ENCODE measurements around the gene AUP1.

AUP1 gene

DNA sequence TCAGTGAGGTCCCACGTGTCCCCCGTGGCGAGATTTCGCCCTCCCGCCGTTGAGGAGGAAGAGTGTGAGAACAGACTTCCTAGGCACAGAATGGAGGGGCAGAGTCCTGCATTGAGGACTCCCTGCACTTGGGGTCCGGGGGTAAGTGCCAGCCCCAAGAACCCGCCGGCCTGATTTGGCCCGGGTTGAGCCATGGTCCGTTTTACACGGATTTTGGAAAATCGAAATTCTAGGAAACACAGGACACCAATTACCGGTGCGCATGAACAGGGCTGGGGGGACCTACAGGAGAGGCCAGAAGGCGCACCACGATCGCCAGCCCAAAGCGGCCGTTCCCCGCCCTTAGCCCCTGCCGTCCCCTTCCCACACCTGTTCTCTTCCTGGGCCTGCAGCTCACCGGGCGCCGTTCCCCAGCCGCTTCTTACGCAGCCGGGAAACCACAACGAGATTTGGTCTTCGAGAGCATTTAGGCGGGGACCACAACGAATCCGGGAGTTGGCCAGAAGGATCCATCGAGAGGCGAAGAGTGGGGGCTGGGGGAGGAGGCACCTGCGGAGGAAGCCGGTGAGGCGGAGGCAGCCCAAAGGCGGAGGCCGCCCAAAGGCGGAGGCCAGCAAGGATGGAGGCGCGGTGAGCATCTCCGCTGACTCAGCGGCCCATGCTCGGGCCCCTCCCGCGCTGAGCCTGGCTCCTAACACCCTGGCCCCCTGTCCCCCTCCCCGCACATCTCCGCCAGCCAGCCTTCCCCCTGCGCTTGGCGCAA is 15.7 kb downstream of the AUP1 start:
- no peak for DNase-seq (ENCODE audit: low spot score)

DNA sequence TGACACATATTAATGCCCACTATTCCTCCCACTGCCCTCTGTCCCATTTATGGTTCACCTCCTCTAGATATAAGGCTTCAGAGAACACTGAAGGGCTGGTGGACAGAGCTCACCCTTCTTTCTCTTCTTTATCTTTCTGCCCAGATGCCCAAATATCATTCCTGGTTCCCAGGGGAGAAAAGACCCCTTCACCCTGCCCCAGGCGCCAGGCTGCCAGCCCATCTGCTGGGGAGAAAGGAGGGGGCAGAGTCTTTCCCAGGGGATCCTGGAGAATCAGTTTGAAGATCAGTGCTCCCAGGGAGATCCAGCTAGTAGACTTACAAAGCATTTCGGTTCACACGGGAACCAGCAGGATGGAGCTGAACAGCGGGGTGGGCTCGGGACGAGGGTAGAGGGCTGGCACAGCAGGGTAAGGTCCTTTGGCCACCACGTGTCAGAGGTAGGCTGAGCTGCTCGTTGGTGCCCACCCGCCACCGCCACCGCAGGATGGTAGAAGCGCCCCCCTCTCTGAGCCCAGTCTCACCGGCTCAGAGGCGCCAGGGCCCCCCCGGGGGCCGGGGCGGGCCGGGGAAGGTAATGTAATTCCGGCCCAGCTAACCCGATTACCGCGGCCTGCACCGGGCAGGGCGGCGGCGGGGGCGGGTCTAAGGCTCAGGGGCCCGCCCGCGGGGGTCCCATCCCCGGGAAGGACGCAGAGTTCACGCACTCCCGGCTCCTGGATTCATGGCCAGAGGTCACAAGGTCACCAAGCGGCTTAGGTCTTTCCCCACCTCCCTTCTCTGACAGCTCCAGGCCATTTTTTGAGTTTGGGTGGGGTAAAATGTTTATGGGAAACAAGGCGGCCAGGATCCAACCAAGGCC is 16.5 kb downstream of the AUP1 start:
- DNase-seq (ENCODE audit: low spot score) = no peak

DNA sequence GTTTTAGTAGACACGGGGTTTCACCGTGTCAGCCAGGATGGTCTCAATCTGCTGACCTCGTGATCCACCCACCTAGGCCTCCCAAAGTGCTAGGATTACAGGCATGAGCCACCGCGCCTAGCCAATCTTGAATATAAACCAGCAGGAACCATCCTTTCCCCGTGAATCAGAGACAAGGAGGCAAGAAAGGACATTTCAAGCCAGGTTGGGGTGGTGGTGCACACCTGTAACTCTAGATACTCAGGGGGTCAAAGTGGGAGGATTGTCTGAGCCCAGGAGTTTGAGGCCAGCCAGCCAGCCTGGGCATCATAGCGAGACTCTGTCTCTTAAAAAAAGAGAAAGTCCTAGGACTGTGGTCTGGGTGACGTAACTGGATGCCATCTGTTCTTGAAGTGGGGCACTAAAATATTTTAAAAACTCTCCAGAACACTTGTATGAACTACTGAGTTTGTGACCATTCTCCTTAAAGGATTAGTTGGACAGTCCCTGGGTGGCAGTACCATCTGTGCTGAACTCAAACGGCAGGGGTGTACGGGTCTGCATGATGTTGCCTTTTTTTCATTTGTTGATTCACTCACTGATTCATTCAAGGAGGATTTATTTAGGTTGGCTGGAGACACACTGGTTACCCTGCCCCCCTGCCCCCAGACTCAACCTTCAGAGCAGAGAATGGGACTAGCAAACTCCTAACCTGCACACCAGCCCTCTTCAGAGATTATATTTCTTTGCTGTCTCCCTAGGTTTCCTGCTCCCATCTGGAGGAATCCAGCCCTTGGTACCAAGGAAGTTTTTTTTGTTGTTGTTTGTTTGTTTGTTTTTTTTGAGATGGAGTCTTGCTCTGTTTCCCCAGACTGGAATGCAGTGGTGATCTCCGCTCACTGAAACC is 18.2 kb downstream of the AUP1 start:
- DNase-seq (ENCODE audit: low spot score) = no peak

DNA sequence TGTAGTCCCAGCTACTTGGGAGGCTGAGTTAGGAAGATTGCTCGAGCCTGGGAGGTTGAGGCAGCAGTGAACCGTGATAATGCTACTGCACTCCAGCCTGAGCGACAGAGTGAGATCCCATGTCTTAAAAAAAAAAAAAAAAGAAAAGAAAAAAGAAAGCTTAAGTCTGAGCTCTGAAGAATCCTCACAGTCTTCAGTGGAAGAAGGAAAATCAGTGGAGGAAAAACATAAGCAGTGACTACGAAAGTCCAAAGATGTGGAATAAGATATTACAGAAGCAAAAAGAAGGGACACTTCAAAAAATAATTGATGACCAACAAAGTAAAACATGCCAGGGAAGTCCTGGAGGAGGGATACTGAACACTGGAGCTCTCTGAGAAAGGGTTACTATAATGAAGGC is 19.2 kb downstream of the AUP1 start:
- DNase-seq (ENCODE audit: low spot score) = no peak

DNA sequence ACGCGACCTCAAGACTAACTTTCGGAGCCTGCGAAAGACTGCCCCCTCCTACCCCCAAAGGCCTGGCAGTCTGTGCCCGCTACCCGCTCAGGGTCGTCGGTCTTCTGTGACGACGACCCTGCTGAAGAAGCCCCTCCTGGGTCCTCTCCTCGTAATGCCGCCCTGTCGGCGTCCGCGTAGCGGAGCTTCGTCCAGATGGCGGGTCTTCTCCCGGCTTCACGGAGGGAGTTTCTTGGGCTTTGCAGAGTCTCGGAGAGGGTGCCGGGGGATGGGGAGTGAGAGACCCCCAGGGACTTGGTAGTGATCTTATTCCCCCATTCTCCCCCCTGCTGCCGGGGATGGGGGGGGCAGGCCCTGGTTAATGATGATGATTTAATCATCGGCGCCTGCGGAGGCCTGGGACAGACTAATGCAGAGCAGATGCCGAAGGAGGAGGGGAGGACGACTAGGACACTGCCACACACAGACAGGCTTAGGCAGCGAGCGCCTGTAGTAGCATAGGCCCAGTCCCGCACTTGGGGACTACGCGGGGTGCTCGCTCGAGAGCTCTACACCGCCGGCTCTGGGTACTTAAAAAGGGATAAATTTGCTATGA is 21.5 kb downstream of the AUP1 start:
- no peak for DNase-seq (ENCODE audit: low spot score)

DNA sequence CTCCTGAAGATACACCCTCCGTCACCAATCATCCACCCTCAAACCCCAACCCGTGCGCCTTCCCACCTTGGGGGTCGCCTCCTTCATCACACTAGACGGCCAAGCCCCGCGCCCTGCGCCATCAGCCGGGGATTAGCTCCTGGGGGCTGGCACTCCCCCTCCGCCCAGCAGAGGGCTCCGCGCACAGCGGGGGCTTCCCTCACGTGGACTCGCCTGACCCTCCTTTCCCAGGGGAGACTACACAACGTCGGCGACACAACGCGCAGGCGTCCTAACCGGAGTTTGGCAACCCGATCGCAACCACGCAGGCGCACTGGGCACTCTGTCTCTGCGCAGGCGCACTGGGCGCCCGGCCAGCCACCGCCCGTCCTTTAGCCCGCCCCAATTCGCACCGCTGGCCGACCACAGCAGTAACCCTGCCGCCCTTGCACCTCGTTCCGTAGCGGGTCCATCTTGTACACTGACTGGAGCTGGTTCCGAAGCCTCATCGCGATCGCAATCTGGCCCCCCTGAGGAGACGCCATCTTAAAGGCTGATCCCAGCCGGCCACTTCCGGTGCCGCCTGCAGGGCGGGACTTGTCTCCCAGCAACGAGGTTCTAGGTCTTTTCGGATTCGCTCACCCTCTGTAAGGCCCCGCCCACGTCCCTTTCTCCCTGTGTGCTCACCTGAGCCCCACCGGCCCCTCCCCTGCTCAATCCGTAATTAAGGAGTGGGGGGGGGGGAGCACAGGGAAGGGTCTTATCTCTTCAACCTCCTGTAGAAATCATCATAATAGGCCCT is 22.2 kb downstream of the AUP1 start, which contains the start of gene PCGF1:
PCGF1 (minus strand) TSS at position 551 of the 781 bp plus-strand sequence; CDS start at position 524, 27 bp downstream.
- peak; percentile 92 for DNase-seq (ENCODE audit: low spot score)

DNA sequence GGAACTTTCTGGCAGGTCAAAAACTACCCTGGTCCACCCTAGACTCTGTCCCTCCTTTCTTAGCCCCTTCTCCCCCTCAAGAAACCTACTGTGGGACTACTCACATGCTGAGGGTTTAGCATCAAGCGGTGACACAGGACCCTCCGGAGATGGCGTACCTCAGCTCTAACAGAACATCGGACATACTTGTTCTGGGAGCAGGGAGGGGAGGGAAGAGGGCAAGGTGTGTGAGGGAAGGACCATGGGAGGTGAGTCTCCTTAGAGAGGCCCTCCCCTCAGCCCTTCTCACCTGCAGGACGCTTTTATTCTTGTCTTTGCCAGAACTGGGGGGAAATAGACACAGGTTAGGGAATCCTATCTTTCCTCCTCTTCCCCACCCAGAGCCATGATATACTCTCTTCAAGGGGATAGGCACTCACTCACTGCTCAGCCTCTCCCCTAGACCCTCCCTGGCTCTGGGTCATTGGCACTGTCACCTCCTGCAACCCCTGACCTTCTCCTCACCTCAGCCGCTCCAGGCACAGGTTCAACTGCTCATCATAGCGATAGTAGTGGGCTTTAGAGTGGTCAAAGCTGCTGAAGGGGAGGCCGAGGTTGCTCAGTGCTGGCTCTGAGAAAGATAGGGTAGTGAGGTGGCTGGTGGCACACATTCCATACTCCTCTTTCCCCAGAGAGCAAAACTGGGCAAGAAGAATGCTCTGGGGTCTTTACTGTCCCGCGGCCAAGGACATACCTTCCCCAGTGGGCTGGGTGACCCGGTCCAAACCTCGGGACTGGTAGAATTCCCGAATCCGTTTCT is 23.9 kb downstream of the AUP1 start:
- no peak for DNase-seq (ENCODE audit: low spot score)

DNA sequence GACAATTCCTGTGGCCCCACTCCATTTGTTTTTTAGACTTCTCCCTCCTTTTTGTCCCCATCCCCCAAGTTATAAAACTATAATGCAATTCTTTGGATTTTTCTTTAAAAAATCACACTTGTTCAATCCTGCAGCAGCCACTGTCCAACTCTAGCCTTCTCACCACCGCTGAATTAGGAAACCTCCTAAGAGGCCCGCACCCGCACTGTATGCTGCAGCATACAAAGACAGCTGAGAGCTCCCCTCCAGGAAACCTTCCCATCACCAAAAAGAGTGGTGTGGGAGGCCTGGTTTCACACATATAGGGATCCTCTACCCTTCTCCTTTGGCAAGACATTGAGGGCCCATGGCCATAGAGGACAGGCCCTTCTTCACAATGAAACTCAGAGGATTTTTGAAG is 24.9 kb downstream of the AUP1 start:
- DNase-seq (ENCODE audit: low spot score) = no peak

DNA sequence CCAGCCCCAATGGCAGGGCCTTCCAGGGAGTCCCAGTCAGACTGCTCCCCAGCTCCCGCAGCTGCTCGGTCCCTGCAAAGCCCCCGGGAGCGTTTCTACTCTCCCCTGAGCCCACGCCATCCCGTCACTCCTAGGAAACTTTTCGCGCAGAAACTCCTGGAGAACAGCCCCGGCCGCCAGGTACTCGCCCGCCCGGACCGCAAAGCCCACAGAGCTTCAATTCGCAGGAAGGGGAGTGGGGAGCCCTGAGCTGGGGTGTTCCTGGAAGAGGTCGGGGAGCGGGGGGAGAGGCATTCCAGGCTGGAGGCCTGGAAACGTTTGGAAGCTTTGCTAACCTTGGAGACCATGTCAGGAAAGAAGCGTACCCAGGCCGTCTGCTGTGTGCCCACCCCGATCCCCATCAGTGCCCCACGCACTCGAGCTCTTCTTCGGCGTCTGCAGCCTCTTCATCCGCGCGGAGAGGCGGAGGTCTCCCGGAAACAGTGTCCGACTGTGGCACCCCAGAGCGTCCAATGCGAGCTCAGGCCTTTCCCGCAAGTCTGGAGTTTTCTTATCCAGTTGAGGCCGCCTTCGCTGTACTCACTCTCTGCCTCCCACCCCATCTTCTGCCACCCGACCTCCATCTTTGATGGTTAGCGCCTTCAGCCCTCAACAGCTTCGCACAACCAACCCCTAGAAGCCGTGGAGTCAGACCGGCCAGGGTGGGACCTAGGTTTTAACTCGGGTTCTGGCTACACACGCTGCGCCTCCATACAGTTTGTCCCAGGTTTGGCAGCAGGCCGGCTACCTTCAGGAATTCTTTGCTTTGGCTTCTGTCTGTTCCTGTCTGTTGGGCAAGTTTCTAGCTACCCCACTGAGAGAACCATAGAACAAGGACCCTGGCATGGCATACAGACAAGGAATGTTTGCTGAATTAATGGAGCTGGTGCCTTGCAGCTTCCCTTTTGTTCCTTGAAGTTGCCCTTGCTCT is 25.7 kb downstream of the AUP1 start:
- no peak for DNase-seq (ENCODE audit: low spot score)

DNA sequence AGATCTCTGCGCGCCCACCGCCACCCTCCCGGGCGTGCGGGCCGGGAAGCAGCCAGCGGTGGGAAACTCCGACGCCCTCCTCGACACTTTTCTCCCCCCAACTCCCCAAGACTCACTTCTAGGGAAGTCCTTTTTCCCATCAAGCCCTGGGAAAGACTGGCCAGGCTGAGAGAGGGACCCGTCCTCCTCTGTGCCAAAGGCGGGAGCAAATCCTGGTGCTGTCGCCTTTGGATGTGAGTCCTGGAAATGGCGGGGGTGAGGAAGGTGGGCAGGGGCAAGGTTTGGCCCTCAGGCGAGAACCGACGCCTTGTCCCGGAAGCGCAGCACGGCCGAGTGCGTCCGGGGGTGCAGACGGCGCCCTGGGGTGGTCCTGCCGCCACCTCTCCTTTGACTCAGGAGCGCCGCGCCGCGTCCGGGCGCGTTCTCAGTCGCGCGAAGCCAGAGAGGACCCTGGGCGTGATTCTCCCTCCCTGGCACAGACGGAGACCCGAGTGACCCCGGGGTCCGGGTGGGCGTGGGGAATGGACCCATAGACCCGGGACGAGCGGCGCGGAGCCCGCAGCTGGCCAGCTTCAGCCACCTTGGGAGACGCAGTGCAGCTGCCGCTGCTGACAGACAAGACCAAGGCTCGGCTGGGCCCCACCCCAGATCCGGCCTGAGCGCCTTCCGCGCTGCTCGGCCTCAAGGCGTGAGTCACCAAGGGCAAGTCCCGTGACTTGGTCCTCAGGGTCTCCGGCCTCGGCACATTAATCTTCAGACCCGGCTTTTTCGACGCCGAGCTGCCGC is 26.6 kb downstream of the AUP1 start:
- no peak for DNase-seq (ENCODE audit: low spot score)

DNA sequence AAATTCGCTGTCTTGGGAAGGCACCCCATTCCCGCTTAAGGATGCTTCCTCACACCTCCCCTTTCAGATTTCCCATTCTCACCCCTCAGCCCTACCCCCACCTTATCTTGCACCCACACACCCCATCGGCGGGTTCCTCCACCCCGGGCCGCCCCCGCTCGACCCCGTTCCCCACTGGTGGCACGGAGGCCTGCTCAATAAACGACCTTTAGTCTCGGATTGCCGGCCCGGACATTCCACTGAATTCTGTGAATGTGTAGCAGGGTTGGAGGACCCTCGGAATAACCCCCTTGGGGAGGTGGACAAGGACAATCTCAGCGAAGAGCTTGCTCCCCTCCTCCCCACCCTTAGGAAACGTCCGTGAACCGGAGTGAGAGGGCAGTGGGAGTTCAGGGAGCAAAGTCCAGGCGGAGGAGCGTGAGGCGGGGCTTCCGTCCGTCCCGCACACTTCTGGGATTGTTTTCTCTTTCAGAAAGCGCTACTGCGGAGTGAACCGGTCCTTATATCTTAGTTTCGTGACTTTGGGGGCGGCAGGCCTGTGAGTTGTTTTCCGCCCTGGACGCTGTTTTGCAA is 27.3 kb downstream of the AUP1 start:
- peak; percentile 84 for DNase-seq (ENCODE audit: low spot score)

DNA sequence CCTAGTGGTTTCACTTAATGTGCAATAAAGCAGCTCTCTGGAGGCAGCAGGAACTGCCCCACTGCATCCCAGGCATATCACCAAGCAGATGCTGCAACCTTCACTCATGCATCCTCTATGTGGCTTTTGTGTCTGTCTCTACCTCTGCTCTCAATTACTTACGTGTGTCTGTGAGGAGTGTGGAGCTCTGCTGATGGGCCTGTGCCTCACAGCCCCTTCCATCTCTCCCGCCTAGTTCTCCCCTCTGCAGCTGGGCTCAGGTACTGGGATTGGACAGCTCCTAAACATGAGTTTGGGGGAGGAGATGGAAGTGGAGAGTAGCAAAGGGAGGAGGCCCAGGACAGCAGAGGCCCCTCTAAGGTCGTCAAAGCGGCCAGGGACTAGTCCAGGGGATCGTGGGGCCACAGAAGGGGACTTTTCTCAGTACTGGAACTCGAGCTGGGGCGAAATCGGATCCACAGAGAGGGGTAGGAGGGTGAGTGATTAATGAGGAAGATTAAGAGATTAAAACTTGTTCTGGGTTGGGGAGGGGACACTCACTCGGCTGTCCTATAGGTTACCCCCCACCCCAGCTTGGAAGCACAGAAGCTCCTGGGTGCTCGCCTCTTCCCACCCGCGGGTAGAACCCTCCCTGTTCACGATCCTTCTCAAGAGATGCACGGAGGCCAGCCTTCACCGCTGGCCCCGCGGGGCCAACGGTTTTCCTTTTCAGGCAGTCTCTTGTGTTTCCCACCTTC is 28.0 kb downstream of the AUP1 start:
- no peak for DNase-seq (ENCODE audit: low spot score)

DNA sequence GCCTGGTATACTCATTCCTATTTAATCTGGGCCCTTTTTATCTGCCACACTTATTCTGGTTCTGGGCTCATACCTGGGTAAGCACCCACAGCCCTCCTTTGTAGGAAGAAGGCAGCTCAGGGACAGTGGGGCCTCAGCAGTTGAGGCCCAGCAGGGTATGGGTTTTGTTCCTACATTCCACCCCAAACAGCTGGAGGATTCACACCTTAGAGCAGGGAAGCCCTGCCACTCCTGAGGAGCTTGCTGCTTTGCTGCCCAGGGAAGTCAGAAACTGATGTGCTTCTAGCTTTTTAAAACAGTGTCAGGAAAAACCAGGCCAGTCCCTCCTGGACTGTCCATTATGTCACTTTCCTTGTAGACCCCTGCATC is 28.9 kb downstream of the AUP1 start:
- DNase-seq (ENCODE audit: low spot score) = no peak

DNA sequence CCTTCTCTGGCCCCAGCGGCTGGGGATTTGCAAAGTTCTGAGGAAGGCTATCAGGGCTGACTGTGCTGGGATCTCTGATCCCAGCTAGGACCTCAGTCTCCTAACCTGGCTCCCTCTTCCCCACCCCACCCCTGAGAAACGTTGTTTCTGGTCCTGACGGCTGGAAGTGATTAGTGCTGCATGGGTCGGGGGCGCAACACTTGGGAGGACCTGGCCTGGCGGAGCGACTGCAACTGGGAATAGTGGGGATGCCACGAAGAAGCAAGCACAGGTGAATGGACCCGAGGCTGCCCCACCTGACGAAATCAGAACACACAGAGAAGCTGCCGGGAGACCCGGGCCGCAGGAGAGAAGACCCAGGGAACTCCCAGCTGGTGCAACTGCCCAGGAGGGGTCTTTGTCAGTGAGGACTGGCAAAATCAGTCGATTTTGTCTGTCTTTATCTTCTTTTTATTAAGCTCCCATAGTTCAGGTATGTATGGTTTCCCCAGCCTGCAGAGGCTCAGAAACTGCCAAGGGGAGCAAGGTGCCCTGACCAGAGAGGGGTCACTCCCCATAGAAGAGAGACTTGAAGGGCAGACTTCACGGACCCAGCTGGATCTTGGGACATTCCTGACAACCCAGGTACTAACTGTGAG is 29.4 kb downstream of the AUP1 start:
- no peak for DNase-seq (ENCODE audit: low spot score)

DNA sequence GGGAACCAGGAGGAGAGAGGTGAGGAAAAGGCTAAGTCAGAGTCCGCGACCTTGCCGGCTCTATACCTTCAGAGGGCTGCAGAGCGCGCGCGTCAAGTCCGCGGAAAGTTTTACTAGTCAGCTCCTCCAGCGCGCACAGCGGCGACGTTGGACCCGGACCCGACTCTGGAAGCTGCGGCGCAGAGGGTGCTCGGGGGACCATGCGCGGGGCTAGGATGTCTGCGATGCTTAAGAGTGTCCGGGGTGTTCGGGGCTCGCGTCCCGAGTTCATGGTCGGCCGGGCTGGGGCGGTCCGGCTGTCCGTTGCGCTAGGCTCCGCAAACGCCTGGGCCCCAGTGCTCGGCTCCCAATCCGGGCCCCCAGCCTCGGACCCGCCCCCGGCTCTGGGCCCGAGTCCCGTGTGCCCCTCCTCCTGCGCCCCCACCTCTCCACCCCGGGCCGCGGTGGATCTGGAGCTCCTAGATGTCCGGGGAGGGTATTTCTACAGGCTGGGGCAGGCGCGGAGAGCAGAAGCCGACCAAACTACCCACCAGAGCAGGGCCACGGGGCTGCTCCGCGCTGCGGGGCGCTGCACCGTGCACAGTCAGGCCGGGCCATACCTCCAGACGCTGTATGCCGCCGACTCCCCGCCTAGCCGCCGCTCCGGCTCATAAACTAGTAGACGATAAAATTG is 30.1 kb downstream of the AUP1 start, which contains the start of gene LBX2:
LBX2 (minus strand) TSS at position 337 of the 673 bp plus-strand sequence; CDS start at position 271, 66 bp downstream.
- DNase-seq (ENCODE audit: low spot score) = no peak

All from HuH-7.5 (cell line).